Kidney (tissue), 14 donors: ENCODE measurements around the gene ACTR8. TPM values are rescaled to one million over a fixed set of nuclear protein-coding genes. Genes with fewer than 3 reads are reported as not detected.

Source experiments
- DNase-seq, 5 donors: peaks; one replicate each; pipeline ENCODE4 v3.0.0-alpha.2; 2013 to 2020
- FAIRE-seq: peaks from 2 replicates; lab custom pipeline; 2012; peaks lifted over from hg19 to GRCh38; lab: Jason Lieb, UNC
- H3K27ac ChIP-seq, 2 donors: one replicate each; pipeline ENCODE4 v1.7.0; 2013; ENCODE audit warnings: low read depth in 2 of 2, low read length in 2 of 2, inconsistent platforms in 1 of 2
- H3K27me3 ChIP-seq: one replicate; pipeline ENCODE4 v1.7.1; 2013; ENCODE audit warnings: low read length, inconsistent platforms; ENCODE audit not compliant: control insufficient read depth, insufficient read depth
- H3K36me3 ChIP-seq, 3 donors: one replicate each; pipeline versions ENCODE4 v1.7.0 to v1.7.1; 2013; ENCODE audit warnings: low read length in 3 of 3, control low read depth in 1 of 3, inconsistent platforms in 1 of 3; ENCODE audit not compliant: insufficient read depth in 3 of 3, control insufficient read depth in 2 of 3
- H3K4me1 ChIP-seq, 3 donors: one replicate each; pipeline versions ENCODE4 v1.7.0 to v1.7.1; 2013; ENCODE audit warnings: low read length in 3 of 3, inconsistent platforms in 1 of 3, low read depth in 1 of 3; ENCODE audit not compliant: control insufficient read depth in 2 of 3, insufficient read depth in 2 of 3
- H3K4me3 ChIP-seq, 3 donors: one replicate each; pipeline versions ENCODE4 v1.7.0 to v1.8.1; 2013; ENCODE audit warnings: low read length in 3 of 3, control low read depth in 1 of 3, inconsistent platforms in 1 of 3
- H3K9ac ChIP-seq, 3 donors: one replicate each; pipeline versions ENCODE4 v1.7.0 to v1.7.1; 2013; ENCODE audit warnings: low read length in 3 of 3, control low read depth in 1 of 3, inconsistent platforms in 1 of 3
- H3K9me3 ChIP-seq, 3 donors: one replicate each; pipeline versions ENCODE4 v1.7.0 to v1.7.1; 2013; ENCODE audit warnings: low read length in 3 of 3, control low read depth in 1 of 3, inconsistent platforms in 1 of 3; ENCODE audit not compliant: control insufficient read depth in 2 of 3, insufficient read depth in 1 of 3
- CTCF ChIP-seq: IDR thresholded peaks from 3 replicates; pipeline ENCODE4 v1.5.1; 2012; ENCODE audit warnings: mild to moderate bottlenecking, moderate library complexity, borderline replicate concordance; ENCODE audit not compliant: insufficient read depth; ENCODE audit errors: extremely low read depth
- intact Hi-C: fragments of 100-400 bp; cut with DNase I; formaldehyde crosslinking; loops from one replicate; pipeline ENCODE4 v1.11.1; 2022
- polyA plus RNA-seq: library from polyadenylated mRNA; stranded (reverse); fragments of 350-450 nt; fragmentation: Illumina TruSeq; extraction: RNeasy Lipid Tissue Mini Kit (QIAGEN cat#74804); gene quantifications from one replicate; pipeline ENCODE4 v1.2.3, GENCODE V29; 2014; ENCODE audit warnings: low read depth, low replicate concordance; ENCODE audit not compliant: insufficient read depth
- total RNA-seq: library from RNA; stranded (reverse); fragmentation: NEBNext Ultra II Directional; extraction: Animal tissue kit (Norgen Biotek cat#: 25700); gene quantifications from one replicate; pipeline ENCODE4 v1.2.1, GENCODE V29; 2021
- donor health status: control.
- donor health status: control.
- donor health status: control.
- donor health status: control.
- donor health status: control.
- donor health status: DM: yes; HTN: yes; CAD: no.
- donor health status: Normal renal cell carcinoma (clear cell type).

Gene ACTR8
- total and polyA plus RNA-seq, 2 donors from 2014 or later = 20.4 to 29.6 TPM

GRCh38 chr3:53858096-53858741, 23.7 kb downstream of the ACTR8 start:
- no peaks in the 10 kb centered on the region for H3K9me3 ChIP-seq
- FAIRE-seq = no peak
- no peak overlapping the region for H3K9ac ChIP-seq
- intact Hi-C loops = no loop called here
- H3K36me3 ChIP-seq = peaks cover 3 to 5% (median 3%) of the 10 kb centered on the region in 3 donors
- peaks cover 0 to 8% (median under 1%) of the 10 kb centered on the region in 3 donors for H3K4me1 ChIP-seq
- no peak overlapping the region for H3K4me3 ChIP-seq
- peak overlapping the region; percentile 34 to 44 for H3K27ac ChIP-seq
- TF ChIP-seq CTCF = no peak
- no peaks in the 10 kb centered on the region for H3K27me3 ChIP-seq
- DNase-seq = no peak

GRCh38 chr3:53856964-53857363, 25.0 kb downstream of the ACTR8 start:
- intact Hi-C loops = no loop called here
- no peak overlapping the region for H3K4me3 ChIP-seq
- peaks cover 0 to 8% (median 0%) of the 10 kb centered on the region in 3 donors for H3K4me1 ChIP-seq
- DNase-seq = no peak
- H3K27ac ChIP-seq = no peak overlapping the region
- H3K27me3 ChIP-seq = no peaks in the 10 kb centered on the region
- H3K9me3 ChIP-seq = no peaks in the 10 kb centered on the region
- H3K9ac ChIP-seq = no peak overlapping the region
- H3K36me3 ChIP-seq = peaks cover 0 to 6% (median 5%) of the 10 kb centered on the region in 3 donors
- no peak for TF ChIP-seq CTCF
- no peak for FAIRE-seq

GRCh38 chr3:53850895-53851294, 31.1 kb downstream of the ACTR8 start:
- Histone ChIP-seq H3K27me3 (peaks cover 7% of the 10 kb centered on the region), H3K27ac (no peak overlapping the region), H3K36me3 (peaks cover 0 to 2% (median 0%) of the 10 kb centered on the region in 3 donors), H3K4me1 (peaks cover 0 to 5% (median 0%) of the 10 kb centered on the region in 3 donors), H3K9ac (no peak overlapping the region), H3K4me3 (no peak overlapping the region), H3K9me3 (no peaks in the 10 kb centered on the region)
- FAIRE-seq = no peak
- peak in 1 of 5 donors; percentile 62 for DNase-seq
- no peak for TF ChIP-seq CTCF
- intact Hi-C loops = no loop called here
